Hepatocyte (in vitro differentiated cells): ENCODE results near the gene GSAP. TPM values are rescaled to one million over a fixed set of nuclear protein-coding genes. Genes with fewer than 3 reads are reported as not detected.
A peak's percentile ranks its signal among the peaks of the same experiment; 100 is the strongest.

Source experiments
- DNase-seq: peaks from one replicate; pipeline ENCODE4 v3.0.0-alpha.2; 2016; ENCODE audit warnings: low spot score
- H2AFZ ChIP-seq: fragments of 200-600 bp; sonication (generic); 2 replicates; pipeline ENCODE4 v1.6.0; 2016; ENCODE audit warnings: antibody characterized with exemption, mild to moderate bottlenecking
- H3K27ac ChIP-seq: fragments of 200-600 bp; sonication (generic); 2 replicates; pipeline ENCODE4 v1.5.1; 2016; ENCODE audit warnings: mild to moderate bottlenecking
- H3K27me3 ChIP-seq: fragments of 200-600 bp; sonication (generic); 2 replicates; pipeline ENCODE4 v1.6.1; 2016
- H3K36me3 ChIP-seq: fragments of 200-600 bp; sonication (generic); replicated peaks from 2 replicates; pipeline ENCODE4 v1.5.1; 2016; ENCODE audit warnings: low read depth; ENCODE audit not compliant: insufficient read depth
- H3K4me1 ChIP-seq: fragments of 200-600 bp; sonication (generic); 2 replicates; pipeline ENCODE4 v1.5.1; 2016; ENCODE audit warnings: mild to moderate bottlenecking, moderate library complexity; ENCODE audit not compliant: insufficient read depth
- H3K4me2 ChIP-seq: fragments of 200-600 bp; sonication (generic); 2 replicates; pipeline ENCODE4 v1.6.0; 2016
- H3K4me3 ChIP-seq: fragments of 200-600 bp; sonication (generic); 2 replicates; pipeline ENCODE4 v1.5.1; 2016; ENCODE audit warnings: mild to moderate bottlenecking
- H3K79me2 ChIP-seq: fragments of 200-600 bp; sonication (generic); 2 replicates; pipeline ENCODE4 v1.6.0; 2017; ENCODE audit warnings: mild to moderate bottlenecking
- H3K9me2 ChIP-seq: fragments of 200-600 bp; sonication (generic); replicated peaks from 2 replicates; pipeline ENCODE4 v1.6.0; 2017; ENCODE audit warnings: mild to moderate bottlenecking; ENCODE audit not compliant: insufficient read depth
- H3K9me3 ChIP-seq: fragments of 200-600 bp; sonication (generic); 2 replicates; pipeline ENCODE4 v1.5.1; 2016; ENCODE audit warnings: low read depth, mild to moderate bottlenecking
- H4K20me1 ChIP-seq: fragments of 200-600 bp; sonication (generic); 2 replicates; pipeline ENCODE4 v1.6.0; 2016; ENCODE audit warnings: mild to moderate bottlenecking; ENCODE audit not compliant: insufficient read depth, poor library complexity, severe bottlenecking
- EZH2 ChIP-seq: fragments of 200-600 bp; sonication (generic); IDR thresholded peaks from 2 replicates; pipeline ENCODE4 v1.6.1; 2016; ENCODE audit warnings: antibody characterized with exemption, mild to moderate bottlenecking, borderline replicate concordance
- EZH2phosphoT487 ChIP-seq: fragments of 200-600 bp; sonication (generic); IDR thresholded peaks from one replicate; pipeline ENCODE4 v1.6.1; 2018; ENCODE audit warnings: antibody characterized with exemption, mild to moderate bottlenecking, low read depth, moderate library complexity; ENCODE audit not compliant: unreplicated experiment, severe bottlenecking
- WGBS: methylation state at CpG from one replicate; pipeline ENCODE4 v1.1.6; 2016; ENCODE audit warnings: low lambda C conversion rate; ENCODE audit errors: missing lambda C conversion rate; 5-methylcytosine and 5-hydroxymethylcytosine counted together
- polyA plus RNA-seq: library from polyadenylated mRNA; unstranded; fragments of >200 nt; fragmentation: Nextera tagmentation; extraction: Ambion mirVana; gene quantifications from 2 replicates; pipeline ENCODE4 v1.2.1, GENCODE V29; 2016
- total RNA-seq: library from RNA; depleted of rRNA; stranded (reverse); fragments of >200 nt; gene quantifications from 2 replicates; pipeline ENCODE4 v1.2.3, GENCODE V29; 2014
- TF ChIP-seq, protein P1 (sequence below): fragments of 200-600 bp; sonication (generic); IDR thresholded peaks from 2 replicates; pipeline ENCODE4 v1.5.1; 2016; ENCODE audit warnings: antibody characterized with exemption, mild to moderate bottlenecking; ENCODE audit not compliant: poor library complexity

GSAP gene
- total and polyA plus RNA-seq, 2 experiments from 2014 or later: 9.9 to 11.1 TPM

DNA sequence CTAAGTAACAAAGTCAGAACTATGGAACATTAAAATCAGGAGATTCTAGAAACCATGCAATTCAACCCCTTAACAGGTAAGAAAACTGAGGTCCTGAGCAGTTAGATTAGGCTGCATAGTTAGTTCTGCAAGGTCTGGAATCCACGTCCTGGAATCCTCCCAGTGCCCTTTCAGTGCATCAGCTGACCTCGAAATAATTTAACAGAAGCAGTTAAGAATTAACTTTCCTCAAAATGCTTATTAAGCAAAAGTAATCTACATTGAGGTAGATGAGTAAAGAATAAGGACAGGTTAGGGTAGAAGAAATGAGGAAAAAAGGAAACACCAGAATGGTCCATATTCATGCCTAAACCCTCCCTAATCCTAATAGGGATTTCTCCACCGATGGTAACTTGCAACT lies 37.6 kb downstream of the GSAP start:
- Histone ChIP-seq H3K9me3 (no peaks in the 10 kb centered on the region), H3K27ac (no peak overlapping the region), H3K4me1 (no peaks in the 10 kb centered on the region), H4K20me1 (no peaks in the 10 kb centered on the region), H2AFZ (no peak overlapping the region), H3K4me2 (no peak overlapping the region), H3K9me2 (no peaks in the 10 kb centered on the region), H3K36me3 (no peaks in the 10 kb centered on the region), H3K27me3 (no peaks in the 10 kb centered on the region), H3K4me3 (no peak overlapping the region), H3K79me2 (no peaks in the 10 kb centered on the region)
- 73% methylated on average over 3 of the region's 3 CpGs for WGBS
- DNase-seq: no peak
- TF ChIP-seq EZH2phosphoT487: no peak
- TF ChIP-seq, protein P1, sequence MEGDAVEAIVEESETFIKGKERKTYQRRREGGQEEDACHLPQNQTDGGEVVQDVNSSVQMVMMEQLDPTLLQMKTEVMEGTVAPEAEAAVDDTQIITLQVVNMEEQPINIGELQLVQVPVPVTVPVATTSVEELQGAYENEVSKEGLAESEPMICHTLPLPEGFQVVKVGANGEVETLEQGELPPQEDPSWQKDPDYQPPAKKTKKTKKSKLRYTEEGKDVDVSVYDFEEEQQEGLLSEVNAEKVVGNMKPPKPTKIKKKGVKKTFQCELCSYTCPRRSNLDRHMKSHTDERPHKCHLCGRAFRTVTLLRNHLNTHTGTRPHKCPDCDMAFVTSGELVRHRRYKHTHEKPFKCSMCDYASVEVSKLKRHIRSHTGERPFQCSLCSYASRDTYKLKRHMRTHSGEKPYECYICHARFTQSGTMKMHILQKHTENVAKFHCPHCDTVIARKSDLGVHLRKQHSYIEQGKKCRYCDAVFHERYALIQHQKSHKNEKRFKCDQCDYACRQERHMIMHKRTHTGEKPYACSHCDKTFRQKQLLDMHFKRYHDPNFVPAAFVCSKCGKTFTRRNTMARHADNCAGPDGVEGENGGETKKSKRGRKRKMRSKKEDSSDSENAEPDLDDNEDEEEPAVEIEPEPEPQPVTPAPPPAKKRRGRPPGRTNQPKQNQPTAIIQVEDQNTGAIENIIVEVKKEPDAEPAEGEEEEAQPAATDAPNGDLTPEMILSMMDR: no peak
- no peak for TF ChIP-seq EZH2

DNA sequence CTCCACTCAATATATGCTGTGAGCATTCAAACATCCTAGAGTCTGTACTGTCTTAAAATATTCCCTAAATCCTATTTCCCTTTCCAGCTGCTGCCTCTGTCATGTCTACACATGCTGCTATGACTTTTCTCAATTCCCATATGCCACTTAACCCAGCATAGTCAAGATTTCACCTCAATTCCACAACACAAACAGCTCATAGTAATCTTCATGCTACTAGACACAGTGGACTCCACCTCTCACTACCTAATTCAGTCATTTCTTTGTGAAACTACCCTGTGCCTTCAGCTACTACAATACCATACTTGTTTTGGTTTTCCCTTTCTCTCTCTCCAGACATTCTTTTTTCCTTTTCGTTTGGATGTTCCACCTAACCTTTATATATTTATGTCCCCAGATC lies 45.5 kb downstream of the GSAP start:
- no peak overlapping the region for H3K4me2 ChIP-seq
- H4K20me1 ChIP-seq: no peaks in the 10 kb centered on the region
- H3K27ac ChIP-seq: no peak overlapping the region
- H3K36me3 ChIP-seq: no peaks in the 10 kb centered on the region
- no peaks in the 10 kb centered on the region for H3K79me2 ChIP-seq
- DNase-seq: no peak
- no peaks in the 10 kb centered on the region for H3K4me1 ChIP-seq
- no peak overlapping the region for H3K4me3 ChIP-seq
- H2AFZ ChIP-seq: no peak overlapping the region
- 88% methylated on average over 1 of the region's 1 CpG for WGBS
- no peaks in the 10 kb centered on the region for H3K9me3 ChIP-seq
- no peaks in the 10 kb centered on the region for H3K27me3 ChIP-seq
- no peaks in the 10 kb centered on the region for H3K9me2 ChIP-seq
- TF ChIP-seq EZH2: no peak

DNA sequence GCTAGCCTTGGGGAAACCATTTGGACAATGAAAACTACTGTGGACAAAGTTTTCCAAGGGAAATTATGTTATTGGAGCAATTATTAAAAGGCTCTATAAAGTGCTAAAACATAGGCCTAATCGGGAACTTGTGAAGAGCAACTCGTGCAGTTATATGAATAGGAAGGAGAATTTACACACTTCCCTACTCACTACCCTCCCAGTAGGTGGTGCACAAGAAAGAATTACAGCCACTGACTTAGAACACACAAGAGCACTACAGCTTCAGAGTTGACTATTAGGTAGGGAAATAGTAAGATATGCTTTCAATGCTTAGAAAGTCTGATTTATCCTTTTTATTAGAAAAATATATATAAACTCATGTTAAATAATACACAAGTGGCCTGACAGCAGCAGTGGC lies 47.2 kb downstream of the GSAP start:
- Histone ChIP-seq H3K9me3 (no peaks in the 10 kb centered on the region), H3K4me2 (no peak overlapping the region), H3K79me2 (no peaks in the 10 kb centered on the region), H3K36me3 (no peaks in the 10 kb centered on the region), H3K4me1 (no peaks in the 10 kb centered on the region), H3K27ac (no peak overlapping the region), H3K27me3 (no peaks in the 10 kb centered on the region), H3K9me2 (no peaks in the 10 kb centered on the region), H3K4me3 (no peak overlapping the region), H4K20me1 (no peaks in the 10 kb centered on the region), H2AFZ (no peak overlapping the region)
- no peak for DNase-seq
- TF ChIP-seq, protein P1: peak; percentile 23
- TF ChIP-seq EZH2: no peak
- 72% methylated on average over 2 of the region's 2 CpGs for WGBS

DNA sequence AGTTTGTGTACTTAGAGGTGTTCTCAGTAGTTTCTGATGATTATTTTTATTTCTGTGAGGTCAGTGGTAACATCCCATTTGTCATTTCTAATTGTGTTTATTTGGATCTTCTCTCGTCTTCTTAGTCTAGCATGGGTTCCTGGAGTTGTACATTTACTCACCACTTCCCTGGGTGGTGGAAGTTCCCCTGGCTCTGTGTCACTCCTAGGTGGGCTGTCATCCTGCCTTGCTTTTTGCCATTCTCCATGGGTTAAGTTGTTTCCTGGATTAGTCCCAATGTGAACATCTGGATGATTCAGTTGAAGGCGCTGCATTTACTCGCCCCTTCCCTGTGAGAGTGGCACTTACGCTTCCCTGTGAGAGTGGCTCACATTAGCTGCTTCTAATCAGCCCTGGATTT lies 48.2 kb downstream of the GSAP start:
- H3K4me2 ChIP-seq: no peak overlapping the region
- no peaks in the 10 kb centered on the region for H3K27me3 ChIP-seq
- H3K4me1 ChIP-seq: no peaks in the 10 kb centered on the region
- H3K27ac ChIP-seq: no peak overlapping the region
- no peaks in the 10 kb centered on the region for H4K20me1 ChIP-seq
- DNase-seq: no peak
- H2AFZ ChIP-seq: no peak overlapping the region
- no peaks in the 10 kb centered on the region for H3K36me3 ChIP-seq
- WGBS: 91% methylated on average over 4 of the region's 4 CpGs
- H3K79me2 ChIP-seq: no peaks in the 10 kb centered on the region
- no peaks in the 10 kb centered on the region for H3K9me3 ChIP-seq
- no peak overlapping the region for H3K4me3 ChIP-seq
- H3K9me2 ChIP-seq: no peaks in the 10 kb centered on the region
- no peak for TF ChIP-seq EZH2
- TF ChIP-seq, protein P1: no peak
